HEK293 (cell line): ENCODE measurements around the gene MLEC.
A peak's percentile ranks its signal among the peaks of the same experiment; 100 is the strongest.

Source experiments
- CTCF ChIA-PET: fragments of 350-600 bp; formaldehyde crosslinking; extraction: SDS; loops from one replicate; lab custom pipeline; 2021; ENCODE audit warnings: antibody characterized with exemption; lab: Yijun Ruan, JAX
- POLR2A ChIA-PET: fragments of 300-600 bp; formaldehyde crosslinking; extraction: SDS; loops from one replicate; lab custom pipeline; 2020; ENCODE audit warnings: antibody characterized with exemption, inconsistent platforms; lab: Yijun Ruan, JAX
- H3K27ac ChIP-seq: fragments of 200-500 bp; sonication (Bioruptor generic); 2 replicates; pipeline ENCODE4 v1.5.1; 2014; ENCODE audit warnings: low read depth, low read length, control low read depth, inconsistent platforms; ENCODE audit errors: extremely low read depth
- H3K36me3 ChIP-seq, 2 experiments: fragments of 200-500 bp in 1 of 2; sonication (Bioruptor generic) in 1 of 2; 1 replicate in 1 of 2; 2 replicates in 1 of 2; pipeline ENCODE4 v1.5.1; 2014 to 2017; ENCODE audit warnings: inconsistent platforms in 2 of 2, low read length in 2 of 2; ENCODE audit not compliant: control insufficient read depth in 2 of 2, insufficient read depth in 1 of 2
- H3K4me1 ChIP-seq: fragments of 200-500 bp; sonication (Bioruptor generic); 2 replicates; pipeline ENCODE4 v1.5.1; 2014; ENCODE audit warnings: mild to moderate bottlenecking, low read length, inconsistent platforms; ENCODE audit not compliant: control insufficient read depth, insufficient read depth
- H3K4me3 ChIP-seq: 2 replicates; pipeline ENCODE4 v1.5.1; 2011; ENCODE audit warnings: low read depth, mild to moderate bottlenecking, control low read depth, low read length, moderate library complexity
- H3K9me3 ChIP-seq: fragments of 200-500 bp; sonication (Bioruptor generic); 2 replicates; pipeline ENCODE4 v1.5.1; 2014; ENCODE audit warnings: low read depth, low read length, inconsistent platforms; ENCODE audit not compliant: control insufficient read depth, insufficient read depth
- GLIS2 ChIP-seq: fragments of 450-650 bp; formaldehyde crosslinking; IDR thresholded peaks from 2 replicates; pipeline ENCODE4 v1.5.1; 2016; ENCODE audit warnings: missing biosample characterization, missing genetic modification characterization
- KLF10 ChIP-seq: fragments of 450-650 bp; IDR thresholded peaks from 2 replicates; pipeline ENCODE4 v1.5.1; 2018; ENCODE audit warnings: missing biosample characterization, mild to moderate bottlenecking, missing genetic modification characterization
- OVOL3 ChIP-seq: fragments of 450-650 bp; formaldehyde crosslinking; IDR thresholded peaks from 2 replicates; pipeline ENCODE4 v1.5.1; 2016; ENCODE audit warnings: missing biosample characterization, missing genetic modification characterization
- PRDM1 ChIP-seq: fragments of 450-650 bp; formaldehyde crosslinking; IDR thresholded peaks from 2 replicates; pipeline ENCODE4; 2016; ENCODE audit warnings: missing biosample characterization, missing genetic modification characterization
- SP3 ChIP-seq: fragments of 450-650 bp; formaldehyde crosslinking; IDR thresholded peaks from 2 replicates; pipeline ENCODE4 v1.5.1; 2016; ENCODE audit warnings: missing biosample characterization, missing genetic modification characterization
- ZBTB1 ChIP-seq: fragments of 450-650 bp; formaldehyde crosslinking; IDR thresholded peaks from 2 replicates; pipeline ENCODE4 v1.5.1; 2016; ENCODE audit warnings: missing biosample characterization, missing genetic modification characterization
- ZBTB17 ChIP-seq: fragments of 450-650 bp; formaldehyde crosslinking; IDR thresholded peaks from 2 replicates; pipeline ENCODE4 v1.5.1; 2016; ENCODE audit warnings: missing biosample characterization, missing genetic modification characterization
- ZBTB20 ChIP-seq: fragments of 450-650 bp; formaldehyde crosslinking; IDR thresholded peaks from 2 replicates; pipeline ENCODE4 v1.5.1; 2016; ENCODE audit warnings: missing biosample characterization, missing genetic modification characterization
- ZEB2 ChIP-seq: fragments of 450-650 bp; formaldehyde crosslinking; IDR thresholded peaks from 2 replicates; pipeline ENCODE4 v1.5.1; 2016; ENCODE audit warnings: missing biosample characterization, missing genetic modification characterization
- ZFP3 ChIP-seq: fragments of 450-650 bp; formaldehyde crosslinking; IDR thresholded peaks from 2 replicates; pipeline ENCODE4 v1.5.1; 2016; ENCODE audit warnings: low read depth, missing biosample characterization, missing genetic modification characterization
- ZFP37 ChIP-seq: fragments of 450-650 bp; formaldehyde crosslinking; IDR thresholded peaks from 2 replicates; pipeline ENCODE4 v1.5.1; 2016; ENCODE audit warnings: missing biosample characterization, missing genetic modification characterization
- ZNF10 ChIP-seq: fragments of 450-650 bp; formaldehyde crosslinking; IDR thresholded peaks from 2 replicates; pipeline ENCODE4 v1.5.1; 2017; ENCODE audit warnings: missing biosample characterization, missing genetic modification characterization
- ZNF174 ChIP-seq: fragments of 450-650 bp; formaldehyde crosslinking; IDR thresholded peaks from 2 replicates; pipeline ENCODE4 v1.5.0; 2017; ENCODE audit warnings: missing biosample characterization, mild to moderate bottlenecking, missing genetic modification characterization
- ZNF202 ChIP-seq: fragments of 450-650 bp; formaldehyde crosslinking; IDR thresholded peaks from 2 replicates; pipeline ENCODE4 v1.5.1; 2016; ENCODE audit warnings: missing biosample characterization, missing genetic modification characterization, borderline replicate concordance
- ZNF335 ChIP-seq: fragments of 450-650 bp; formaldehyde crosslinking; conservative IDR thresholded peaks from 2 replicates; pipeline ENCODE4 v1.5.1; 2016; ENCODE audit warnings: missing biosample characterization, missing genetic modification characterization
- ZNF404 ChIP-seq: fragments of 450-650 bp; formaldehyde crosslinking; IDR thresholded peaks from 2 replicates; pipeline ENCODE4 v1.5.1; 2017; ENCODE audit warnings: missing biosample characterization, missing genetic modification characterization
- ZNF600 ChIP-seq: fragments of 450-650 bp; formaldehyde crosslinking; IDR thresholded peaks from 2 replicates; pipeline ENCODE4 v1.5.1; 2016; ENCODE audit warnings: missing biosample characterization, missing genetic modification characterization
- ZXDB ChIP-seq: fragments of 450-650 bp; formaldehyde crosslinking; IDR thresholded peaks from 2 replicates; pipeline ENCODE4 v1.5.1; 2016; ENCODE audit warnings: missing biosample characterization, missing genetic modification characterization
- TF ChIP-seq, protein P1 (sequence below): fragments of 450-650 bp; formaldehyde crosslinking; IDR thresholded peaks from 2 replicates; pipeline ENCODE4 v1.5.1; 2016; ENCODE audit warnings: missing biosample characterization, missing genetic modification characterization
- TF ChIP-seq, protein P2 (sequence below): fragments of 450-650 bp; formaldehyde crosslinking; optimal IDR thresholded peaks from 2 replicates; pipeline ENCODE3; 2016; ENCODE audit warnings: missing biosample characterization, mild to moderate bottlenecking, missing genetic modification characterization
- TF ChIP-seq, protein P3 (sequence below): fragments of 450-650 bp; formaldehyde crosslinking; IDR thresholded peaks from 2 replicates; pipeline ENCODE4 v1.5.1; 2017; ENCODE audit warnings: missing biosample characterization, missing genetic modification characterization
- TF ChIP-seq, protein P4 (sequence below): fragments of 450-650 bp; formaldehyde crosslinking; IDR thresholded peaks from 2 replicates; pipeline ENCODE4 v1.5.1; 2017; ENCODE audit warnings: missing biosample characterization, missing genetic modification characterization
- TF ChIP-seq, protein P5 (sequence below): fragments of 450-650 bp; formaldehyde crosslinking; IDR thresholded peaks from 2 replicates; pipeline ENCODE4 v1.5.1; 2016; ENCODE audit warnings: missing biosample characterization, missing genetic modification characterization

Gene MLEC

DNA sequence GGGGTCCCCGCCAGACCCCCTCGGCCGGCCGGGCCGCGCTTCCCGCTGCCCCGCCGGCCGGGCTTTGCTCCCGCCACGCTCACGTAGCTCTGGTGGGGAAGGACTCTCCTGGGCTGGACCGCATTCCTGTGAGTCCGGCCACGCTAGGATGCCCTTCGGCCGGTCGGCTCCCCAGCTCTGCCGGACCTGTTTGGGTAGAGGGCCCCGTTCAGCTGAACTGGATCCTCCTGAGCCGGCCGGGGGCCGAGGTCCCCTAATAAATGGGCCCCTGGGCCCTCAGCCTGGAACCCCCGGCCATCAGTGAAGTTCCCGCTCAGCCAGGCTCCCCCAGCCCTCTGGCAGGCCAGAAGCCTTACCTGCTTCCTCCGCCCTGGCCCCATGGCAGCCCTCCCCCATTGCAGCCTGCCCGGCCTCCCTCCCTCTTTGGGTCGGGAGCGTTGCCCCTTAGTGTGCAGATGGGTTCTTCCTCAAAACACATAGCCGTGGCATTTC is 23.9 kb downstream of the MLEC start (continued):
- TF ChIP-seq, protein P1, sequence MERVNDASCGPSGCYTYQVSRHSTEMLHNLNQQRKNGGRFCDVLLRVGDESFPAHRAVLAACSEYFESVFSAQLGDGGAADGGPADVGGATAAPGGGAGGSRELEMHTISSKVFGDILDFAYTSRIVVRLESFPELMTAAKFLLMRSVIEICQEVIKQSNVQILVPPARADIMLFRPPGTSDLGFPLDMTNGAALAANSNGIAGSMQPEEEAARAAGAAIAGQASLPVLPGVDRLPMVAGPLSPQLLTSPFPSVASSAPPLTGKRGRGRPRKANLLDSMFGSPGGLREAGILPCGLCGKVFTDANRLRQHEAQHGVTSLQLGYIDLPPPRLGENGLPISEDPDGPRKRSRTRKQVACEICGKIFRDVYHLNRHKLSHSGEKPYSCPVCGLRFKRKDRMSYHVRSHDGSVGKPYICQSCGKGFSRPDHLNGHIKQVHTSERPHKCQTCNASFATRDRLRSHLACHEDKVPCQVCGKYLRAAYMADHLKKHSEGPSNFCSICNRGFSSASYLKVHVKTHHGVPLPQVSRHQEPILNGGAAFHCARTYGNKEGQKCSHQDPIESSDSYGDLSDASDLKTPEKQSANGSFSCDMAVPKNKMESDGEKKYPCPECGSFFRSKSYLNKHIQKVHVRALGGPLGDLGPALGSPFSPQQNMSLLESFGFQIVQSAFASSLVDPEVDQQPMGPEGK (tag by site-specific recombination) = peak; percentile 64
- no peak for TF ChIP-seq OVOL3 (tag by site-specific recombination)
- TF ChIP-seq ZNF174 (tag by site-specific recombination) = no peak
- peak; percentile 79 for TF ChIP-seq ZNF335 (tag by site-specific recombination)
- TF ChIP-seq ZBTB1 = no peak
- TF ChIP-seq ZNF404 (tag by site-specific recombination) = no peak
- TF ChIP-seq KLF10 (tag by site-specific recombination) = 0 out of 2 replicates have a peak, but pooled peaks have one; percentile 9
- TF ChIP-seq ZNF202 (tag by site-specific recombination) = no peak
- no peak for TF ChIP-seq ZEB2 (tag by site-specific recombination)
- peak; percentile 31; the same call in 1 of the 2 replicates for TF ChIP-seq ZNF600 (tag by site-specific recombination)
- TF ChIP-seq SP3 (tag by site-specific recombination) = no peak; the same call in 1 of the 2 replicates
- TF ChIP-seq, protein P2, sequence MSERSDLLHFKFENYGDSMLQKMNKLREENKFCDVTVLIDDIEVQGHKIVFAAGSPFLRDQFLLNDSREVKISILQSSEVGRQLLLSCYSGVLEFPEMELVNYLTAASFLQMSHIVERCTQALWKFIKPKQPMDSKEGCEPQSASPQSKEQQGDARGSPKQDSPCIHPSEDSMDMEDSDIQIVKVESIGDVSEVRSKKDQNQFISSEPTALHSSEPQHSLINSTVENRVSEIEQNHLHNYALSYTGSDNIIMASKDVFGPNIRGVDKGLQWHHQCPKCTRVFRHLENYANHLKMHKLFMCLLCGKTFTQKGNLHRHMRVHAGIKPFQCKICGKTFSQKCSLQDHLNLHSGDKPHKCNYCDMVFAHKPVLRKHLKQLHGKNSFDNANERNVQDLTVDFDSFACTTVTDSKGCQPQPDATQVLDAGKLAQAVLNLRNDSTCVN (tag by site-specific recombination) = peak; percentile 20
- TF ChIP-seq GLIS2 (tag by site-specific recombination) = peak; percentile 74
- TF ChIP-seq ZFP3 = no peak
- peak; percentile 90 for TF ChIP-seq ZXDB (tag by site-specific recombination)
- TF ChIP-seq, protein P3, sequence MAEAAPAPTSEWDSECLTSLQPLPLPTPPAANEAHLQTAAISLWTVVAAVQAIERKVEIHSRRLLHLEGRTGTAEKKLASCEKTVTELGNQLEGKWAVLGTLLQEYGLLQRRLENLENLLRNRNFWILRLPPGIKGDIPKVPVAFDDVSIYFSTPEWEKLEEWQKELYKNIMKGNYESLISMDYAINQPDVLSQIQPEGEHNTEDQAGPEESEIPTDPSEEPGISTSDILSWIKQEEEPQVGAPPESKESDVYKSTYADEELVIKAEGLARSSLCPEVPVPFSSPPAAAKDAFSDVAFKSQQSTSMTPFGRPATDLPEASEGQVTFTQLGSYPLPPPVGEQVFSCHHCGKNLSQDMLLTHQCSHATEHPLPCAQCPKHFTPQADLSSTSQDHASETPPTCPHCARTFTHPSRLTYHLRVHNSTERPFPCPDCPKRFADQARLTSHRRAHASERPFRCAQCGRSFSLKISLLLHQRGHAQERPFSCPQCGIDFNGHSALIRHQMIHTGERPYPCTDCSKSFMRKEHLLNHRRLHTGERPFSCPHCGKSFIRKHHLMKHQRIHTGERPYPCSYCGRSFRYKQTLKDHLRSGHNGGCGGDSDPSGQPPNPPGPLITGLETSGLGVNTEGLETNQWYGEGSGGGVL (tag by site-specific recombination) = peak; percentile 14; the same call in 1 of the 2 replicates
- 0 out of 2 replicates have a peak, but pooled peaks have one; percentile 38 for TF ChIP-seq ZBTB20 (tag by site-specific recombination)
- TF ChIP-seq, protein P4, sequence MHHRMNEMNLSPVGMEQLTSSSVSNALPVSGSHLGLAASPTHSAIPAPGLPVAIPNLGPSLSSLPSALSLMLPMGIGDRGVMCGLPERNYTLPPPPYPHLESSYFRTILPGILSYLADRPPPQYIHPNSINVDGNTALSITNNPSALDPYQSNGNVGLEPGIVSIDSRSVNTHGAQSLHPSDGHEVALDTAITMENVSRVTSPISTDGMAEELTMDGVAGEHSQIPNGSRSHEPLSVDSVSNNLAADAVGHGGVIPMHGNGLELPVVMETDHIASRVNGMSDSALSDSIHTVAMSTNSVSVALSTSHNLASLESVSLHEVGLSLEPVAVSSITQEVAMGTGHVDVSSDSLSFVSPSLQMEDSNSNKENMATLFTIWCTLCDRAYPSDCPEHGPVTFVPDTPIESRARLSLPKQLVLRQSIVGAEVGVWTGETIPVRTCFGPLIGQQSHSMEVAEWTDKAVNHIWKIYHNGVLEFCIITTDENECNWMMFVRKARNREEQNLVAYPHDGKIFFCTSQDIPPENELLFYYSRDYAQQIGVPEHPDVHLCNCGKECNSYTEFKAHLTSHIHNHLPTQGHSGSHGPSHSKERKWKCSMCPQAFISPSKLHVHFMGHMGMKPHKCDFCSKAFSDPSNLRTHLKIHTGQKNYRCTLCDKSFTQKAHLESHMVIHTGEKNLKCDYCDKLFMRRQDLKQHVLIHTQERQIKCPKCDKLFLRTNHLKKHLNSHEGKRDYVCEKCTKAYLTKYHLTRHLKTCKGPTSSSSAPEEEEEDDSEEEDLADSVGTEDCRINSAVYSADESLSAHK (tag by site-specific recombination) = no peak
- TF ChIP-seq, all 188 proteins: peak for 12

DNA sequence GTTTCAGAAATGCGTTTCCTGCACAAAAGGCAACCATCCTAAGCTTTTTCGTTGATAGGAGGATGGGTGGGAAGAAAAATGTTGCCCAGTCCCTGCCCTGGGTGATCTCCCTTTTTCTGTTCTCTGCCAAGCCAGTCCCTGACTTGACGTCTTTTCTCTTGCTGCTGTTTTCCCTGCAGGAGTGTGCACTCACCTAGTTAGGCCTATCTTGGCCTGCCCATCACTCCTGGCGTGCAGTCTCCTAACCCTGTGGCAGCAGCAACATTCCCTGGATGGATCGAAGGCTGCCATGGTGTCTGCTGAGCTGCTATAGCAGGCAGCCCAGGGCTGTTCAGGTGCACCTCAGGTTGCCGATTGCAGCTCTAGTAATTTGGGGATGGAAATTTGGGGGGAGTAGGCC is 24.5 kb downstream of the MLEC start:
- Histone ChIP-seq H3K9me3 (no peaks in the 10 kb centered on the region), H3K36me3 (peaks cover 16 to 43% of the 10 kb centered on the region in 2 experiments; a peak in 2 of 3 replicates), H3K4me3 (peak overlapping the region; percentile 77), H3K4me1 (peaks cover 3% of the 10 kb centered on the region; the same call in 1 of the 2 replicates), H3K27ac (peak overlapping the region; percentile 91; the same call in 1 of the 2 replicates)
- ChIA-PET CTCF (interaction anchor here (0.6 to 6.2 kb wide), 5 partner anchors 22 to 129 kb away, joined by 3 to 42 read pairs (median 4); partner anchors contain the start of gene POP5), POLR2A (interaction anchor here (0.9 to 2.2 kb wide), 4 partner anchors 10 to 130 kb away, joined by 3 to 9 read pairs (median 4); partner anchors contain the start of genes ACADS, MLEC and POP5)
- TF ChIP-seq ZFP37 (0 out of 2 replicates have a peak, but pooled peaks have one; percentile 9), ZNF10 (tag by site-specific recombination) (peak; percentile 78), ZBTB17 (tag by site-specific recombination) (peak; percentile 99), PRDM1 (tag by site-specific recombination) (0 out of 2 replicates have a peak, but pooled peaks have one; percentile 26)
- TF ChIP-seq, protein P5, sequence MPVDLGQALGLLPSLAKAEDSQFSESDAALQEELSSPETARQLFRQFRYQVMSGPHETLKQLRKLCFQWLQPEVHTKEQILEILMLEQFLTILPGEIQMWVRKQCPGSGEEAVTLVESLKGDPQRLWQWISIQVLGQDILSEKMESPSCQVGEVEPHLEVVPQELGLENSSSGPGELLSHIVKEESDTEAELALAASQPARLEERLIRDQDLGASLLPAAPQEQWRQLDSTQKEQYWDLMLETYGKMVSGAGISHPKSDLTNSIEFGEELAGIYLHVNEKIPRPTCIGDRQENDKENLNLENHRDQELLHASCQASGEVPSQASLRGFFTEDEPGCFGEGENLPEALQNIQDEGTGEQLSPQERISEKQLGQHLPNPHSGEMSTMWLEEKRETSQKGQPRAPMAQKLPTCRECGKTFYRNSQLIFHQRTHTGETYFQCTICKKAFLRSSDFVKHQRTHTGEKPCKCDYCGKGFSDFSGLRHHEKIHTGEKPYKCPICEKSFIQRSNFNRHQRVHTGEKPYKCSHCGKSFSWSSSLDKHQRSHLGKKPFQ = no peak
